K562 (cell line): ENCODE measurements around the gene DNAJC12. TPM values are rescaled to one million over a fixed set of nuclear protein-coding genes. Genes with fewer than 3 reads are reported as not detected.
A peak's percentile ranks its signal among the peaks of the same experiment; 100 is the strongest.

Experiments used
- ARID1B ChIP-seq: fragments of 450-650 bp; IDR thresholded peaks from 2 replicates; pipeline ENCODE4 v1.6.1; 2016; ENCODE audit warnings: antibody characterized with exemption, mild to moderate bottlenecking, inconsistent platforms
- CBFA2T3 ChIP-seq: fragments of 450-650 bp; IDR thresholded peaks from 2 replicates; pipeline ENCODE4 v1.6.1; 2017
- CHD1 ChIP-seq: fragments of 200-600 bp; sonication (generic); IDR thresholded peaks from one replicate; pipeline ENCODE4 v1.6.1; 2012; ENCODE audit warnings: mild to moderate bottlenecking, moderate library complexity, low read length, inconsistent platforms
- EP300 ChIP-seq: IDR thresholded peaks from 2 replicates; pipeline ENCODE4 v1.6.1; 2012; ENCODE audit warnings: low read length, improper control_type of control experiment
- ETV1 ChIP-seq: fragments of 450-650 bp; conservative IDR thresholded peaks from 2 replicates; pipeline ENCODE4 v1.6.1; 2016; ENCODE audit warnings: missing genetic modification characterization, control low read depth, low read depth, missing compliant biosample characterization
- FOSL1 ChIP-seq: fragments of 200-800 bp; sonication (Bioruptor generic); conservative IDR thresholded peaks from 2 replicates; pipeline ENCODE4 v1.6.1; 2016; ENCODE audit warnings: missing genetic modification characterization, missing compliant biosample characterization
- HEY1 ChIP-seq: fragments of 250-450 bp; sonication (Bioruptor Pico); IDR thresholded peaks from 2 replicates; pipeline ENCODE4 v1.5.0; 2020; ENCODE audit warnings: mild to moderate bottlenecking, moderate library complexity, borderline replicate concordance
- JUND ChIP-seq, 2 experiments: IDR thresholded peaks; 2 replicates in 1 of 2; 3 replicates in 1 of 2; pipeline ENCODE4 v1.6.1; 2011; ENCODE audit warnings: borderline replicate concordance in 2 of 2, low read depth in 2 of 2, low read length in 2 of 2, improper control_type of control experiment in 1 of 2, missing biosample characterization in 1 of 2, missing genetic modification characterization in 1 of 2, missing genetic modification reagents in 1 of 2
- MAZ ChIP-seq, 2 experiments: fragments of 450-650 bp in 1 of 2; sonication (generic) in 1 of 2; formaldehyde crosslinking; IDR thresholded peaks in 1 of 2; conservative IDR thresholded peaks in 1 of 2; 2 replicates each; pipeline versions ENCODE4 v1.4.0 to v1.5.0; 2020; ENCODE audit warnings: mild to moderate bottlenecking in 1 of 2, missing genetic modification reagents in 1 of 2
- MEF2D ChIP-seq: conservative IDR thresholded peaks from 2 replicates; pipeline ENCODE4 v1.6.1; 2016; ENCODE audit warnings: low read depth, missing genetic modification characterization, missing compliant biosample characterization
- MIER1 ChIP-seq: fragments of 450-650 bp; IDR thresholded peaks from 2 replicates; pipeline ENCODE4 v1.6.1; 2016; ENCODE audit warnings: antibody characterized with exemption, mild to moderate bottlenecking, low read depth
- RCOR1 ChIP-seq, 2 experiments: IDR thresholded peaks; 2 replicates each; pipeline ENCODE4 v1.6.1; 2012; ENCODE audit warnings: low read depth in 2 of 2, low read length in 2 of 2, borderline replicate concordance in 1 of 2, improper control_type of control experiment in 1 of 2
- RNF2 ChIP-seq: sonication (generic); IDR thresholded peaks from 2 replicates; pipeline ENCODE4 v1.6.1; 2016
- SAFB2 ChIP-seq: fragments of 200-400 bp; formaldehyde crosslinking; IDR thresholded peaks from 2 replicates; pipeline ENCODE4 v1.6.1; 2018; ENCODE audit warnings: borderline replicate concordance, low read length, low read depth, moderate library complexity; ENCODE audit not compliant: severe bottlenecking
- SMAD1 ChIP-seq: fragments of 150-350 bp; IDR thresholded peaks from 2 replicates; pipeline ENCODE4 v1.6.1; 2014; ENCODE audit warnings: low read length, low read depth; ENCODE audit not compliant: partially characterized antibody
- SRSF1 ChIP-seq: fragments of 200-400 bp; formaldehyde crosslinking; IDR thresholded peaks from 2 replicates; pipeline ENCODE4 v1.6.1; 2017; ENCODE audit warnings: mild to moderate bottlenecking, low read depth, low read length, moderate library complexity
- SRSF3 ChIP-seq: fragments of 200-400 bp; formaldehyde crosslinking; IDR thresholded peaks from 2 replicates; pipeline ENCODE4 v1.6.1; 2016; ENCODE audit warnings: mild to moderate bottlenecking, low read length, moderate library complexity; ENCODE audit not compliant: insufficient read depth
- TAF1 ChIP-seq: IDR thresholded peaks from 2 replicates; pipeline ENCODE4 v1.6.1; 2011; ENCODE audit warnings: mild to moderate bottlenecking, low read length, moderate library complexity; ENCODE audit not compliant: insufficient read depth, control insufficient read depth, severe bottlenecking; ENCODE audit errors: extremely low read depth
- TAL1 ChIP-seq: fragments of 450-650 bp; IDR thresholded peaks from 2 replicates; pipeline ENCODE4 v1.6.1; 2016; ENCODE audit warnings: mild to moderate bottlenecking
- ZNF133 ChIP-seq: fragments of 250-450 bp; sonication (Bioruptor Pico); IDR thresholded peaks from 2 replicates; pipeline ENCODE4 v1.4.0; 2020; ENCODE audit warnings: mild to moderate bottlenecking
- ZNF431 ChIP-seq: sonication (generic); formaldehyde crosslinking; IDR thresholded peaks from 2 replicates; pipeline ENCODE4 v1.8.0; 2022; ENCODE audit warnings: mild to moderate bottlenecking, missing genetic modification reagents
- ZNF717 ChIP-seq: fragments of 250-450 bp; sonication (Bioruptor Pico); IDR thresholded peaks from 2 replicates; pipeline ENCODE4 v1.5.0; 2021
- polyA plus RNA-seq, 8 experiments: library from polyadenylated mRNA; depleted of rRNA in 4 of 8; stranded (reverse) in 5 of 8; unstranded in 3 of 8; fragments of >200 nt; fragmentation: Nextera tagmentation in 2 of 8; fragmentation: Illumina TruSeq in 1 of 8; extraction: Ambion mirVana in 2 of 8; extraction: Trizol in 1 of 8; gene quantifications; 2 replicates each; pipeline versions ENCODE4 v1.2.1 to v1.2.3, GENCODE V29; 2011 to 2014; ENCODE audit warnings: inconsistent platforms in 1 of 8, missing spikeins in 1 of 8
- total RNA-seq, 7 experiments: library from RNA; depleted of rRNA in 6 of 7; stranded (reverse); fragments of >200 nt in 6 of 7; fragmentation: Illumina TruSeq in 2 of 7; extraction: Trizol in 2 of 7; gene quantifications; 2 replicates each; pipeline versions ENCODE4 v1.2.1 to v1.2.3, GENCODE V29; 2011 to 2021; ENCODE audit warnings: low replicate concordance in 1 of 7
- TF ChIP-seq, protein P1 (sequence below): sonication (generic); formaldehyde crosslinking; IDR thresholded peaks from 2 replicates; pipeline ENCODE4 v1.8.1; 2023; ENCODE audit warnings: missing genetic modification reagents, mild to moderate bottlenecking, borderline replicate concordance
- TF ChIP-seq, protein P2 (sequence below): fragments of 250-450 bp; sonication (Bioruptor Pico); IDR thresholded peaks from 2 replicates; pipeline ENCODE4 v1.5.0; 2020; ENCODE audit warnings: mild to moderate bottlenecking

Gene DNAJC12
- total and polyA plus RNA-seq, 9 of the 15 experiments (the other 6 are each of a cell fraction or from before 2014, with no cell fraction given): 7.4 to 95.9 (median 68.5) TPM

DNA sequence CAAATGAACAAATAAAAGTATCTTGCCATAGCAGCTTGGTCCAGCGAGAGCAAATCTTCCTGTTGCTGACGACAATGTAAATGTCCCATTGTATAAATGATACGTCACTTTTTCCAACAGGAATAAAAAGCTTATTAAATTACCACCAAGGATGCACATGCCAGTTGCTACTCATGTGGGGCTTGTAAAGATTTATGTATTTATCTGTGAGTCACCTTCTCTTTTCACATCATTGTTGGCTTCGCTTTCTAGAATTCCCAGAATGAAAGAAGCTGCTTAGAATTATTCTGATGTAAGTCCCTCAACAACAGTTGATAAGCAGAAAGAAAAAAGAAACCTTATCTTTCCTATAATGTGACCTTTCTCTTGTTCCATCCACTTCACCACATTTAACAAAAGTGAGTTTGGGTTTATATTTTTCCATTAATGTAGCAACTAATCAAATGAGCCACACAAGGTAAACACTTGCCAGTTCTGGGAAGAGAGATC is 22.4 kb downstream of the DNAJC12 start (continued):
- TF ChIP-seq ZNF133 (CRISPR knock-in tag) (no peak), HEY1 (CRISPR knock-in tag) (no peak), RNF2 (no peak), RCOR1 (IDR thresholded peaks at IDR 0.05; ENCODE audit: borderline replicate concordance in 1 of 2, low read depth in 2 of 2, low read length in 2 of 2) (peak in 1 of 2 experiments; percentile 78; a peak in 2 of 4 replicates), EP300 (peak; percentile 29; the same call in 1 of the 2 replicates), ETV1 (no peak), CBFA2T3 (0 out of 2 replicates have a peak, but pooled peaks have one; percentile 2), MAZ (CRISPR knock-in tag; conservative IDR thresholded peaks at IDR 0.05 in 1 of 2, IDR thresholded peaks at IDR 0.05 in 1 of 2) (0 out of 4 replicates have a peak, but pooled peaks of 1 of the 2 experiments have one; percentile 14), ZNF431 (no peak), ARID1B (peak; percentile 70), MEF2D (no peak), JUND (IDR thresholded peaks at IDR 0.05; ENCODE audit: borderline replicate concordance, low read depth, low read length) (peak; percentile 77), JUND (tag; IDR thresholded peaks at IDR 0.05; ENCODE audit: borderline replicate concordance, low read depth, low read length) (peak; percentile 51; the same call in 1 of the 3 replicates), CHD1 (no peak), TAL1 (0 out of 2 replicates have a peak, but pooled peaks have one; percentile 6), SRSF3 (no peak), FOSL1 (tag) (peak; percentile 46), ZNF717 (CRISPR knock-in tag) (no peak), MIER1 (no peak), TAF1 (no peak), SRSF1 (no peak), SMAD1 (no peak), SAFB2 (no peak)
- TF ChIP-seq, protein P1, sequence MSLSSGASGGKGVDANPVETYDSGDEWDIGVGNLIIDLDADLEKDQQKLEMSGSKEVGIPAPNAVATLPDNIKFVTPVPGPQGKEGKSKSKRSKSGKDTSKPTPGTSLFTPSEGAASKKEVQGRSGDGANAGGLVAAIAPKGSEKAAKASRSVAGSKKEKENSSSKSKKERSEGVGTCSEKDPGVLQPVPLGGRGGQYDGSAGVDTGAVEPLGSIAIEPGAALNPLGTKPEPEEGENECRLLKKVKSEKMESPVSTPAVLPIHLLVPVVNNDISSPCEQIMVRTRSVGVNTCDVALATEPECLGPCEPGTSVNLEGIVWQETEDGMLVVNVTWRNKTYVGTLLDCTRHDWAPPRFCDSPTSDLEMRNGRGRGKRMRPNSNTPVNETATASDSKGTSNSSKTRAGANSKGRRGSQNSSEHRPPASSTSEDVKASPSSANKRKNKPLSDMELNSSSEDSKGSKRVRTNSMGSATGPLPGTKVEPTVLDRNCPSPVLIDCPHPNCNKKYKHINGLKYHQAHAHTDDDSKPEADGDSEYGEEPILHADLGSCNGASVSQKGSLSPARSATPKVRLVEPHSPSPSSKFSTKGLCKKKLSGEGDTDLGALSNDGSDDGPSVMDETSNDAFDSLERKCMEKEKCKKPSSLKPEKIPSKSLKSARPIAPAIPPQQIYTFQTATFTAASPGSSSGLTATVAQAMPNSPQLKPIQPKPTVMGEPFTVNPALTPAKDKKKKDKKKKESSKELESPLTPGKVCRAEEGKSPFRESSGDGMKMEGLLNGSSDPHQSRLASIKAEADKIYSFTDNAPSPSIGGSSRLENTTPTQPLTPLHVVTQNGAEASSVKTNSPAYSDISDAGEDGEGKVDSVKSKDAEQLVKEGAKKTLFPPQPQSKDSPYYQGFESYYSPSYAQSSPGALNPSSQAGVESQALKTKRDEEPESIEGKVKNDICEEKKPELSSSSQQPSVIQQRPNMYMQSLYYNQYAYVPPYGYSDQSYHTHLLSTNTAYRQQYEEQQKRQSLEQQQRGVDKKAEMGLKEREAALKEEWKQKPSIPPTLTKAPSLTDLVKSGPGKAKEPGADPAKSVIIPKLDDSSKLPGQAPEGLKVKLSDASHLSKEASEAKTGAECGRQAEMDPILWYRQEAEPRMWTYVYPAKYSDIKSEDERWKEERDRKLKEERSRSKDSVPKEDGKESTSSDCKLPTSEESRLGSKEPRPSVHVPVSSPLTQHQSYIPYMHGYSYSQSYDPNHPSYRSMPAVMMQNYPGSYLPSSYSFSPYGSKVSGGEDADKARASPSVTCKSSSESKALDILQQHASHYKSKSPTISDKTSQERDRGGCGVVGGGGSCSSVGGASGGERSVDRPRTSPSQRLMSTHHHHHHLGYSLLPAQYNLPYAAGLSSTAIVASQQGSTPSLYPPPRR (CRISPR knock-in tag): no peak
- TF ChIP-seq, protein P2, sequence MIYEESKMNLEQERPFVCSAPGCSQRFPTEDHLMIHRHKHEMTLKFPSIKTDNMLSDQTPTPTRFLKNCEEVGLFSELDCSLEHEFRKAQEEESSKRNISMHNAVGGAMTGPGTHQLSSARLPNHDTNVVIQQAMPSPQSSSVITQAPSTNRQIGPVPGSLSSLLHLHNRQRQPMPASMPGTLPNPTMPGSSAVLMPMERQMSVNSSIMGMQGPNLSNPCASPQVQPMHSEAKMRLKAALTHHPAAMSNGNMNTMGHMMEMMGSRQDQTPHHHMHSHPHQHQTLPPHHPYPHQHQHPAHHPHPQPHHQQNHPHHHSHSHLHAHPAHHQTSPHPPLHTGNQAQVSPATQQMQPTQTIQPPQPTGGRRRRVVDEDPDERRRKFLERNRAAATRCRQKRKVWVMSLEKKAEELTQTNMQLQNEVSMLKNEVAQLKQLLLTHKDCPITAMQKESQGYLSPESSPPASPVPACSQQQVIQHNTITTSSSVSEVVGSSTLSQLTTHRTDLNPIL (CRISPR knock-in tag): no peak
